HG02642 (cell line): Measurements from ENCODE around the gene TBC1D1.

Source experiments
- ATAC-seq: cut with Tn5 transposase; IDR thresholded peaks from one replicate; pipeline ENCODE4 v1.9.1; 2021; ENCODE audit warnings: mild to moderate bottlenecking; ENCODE audit not compliant: unreplicated experiment, poor library complexity

Gene TBC1D1, protein sequence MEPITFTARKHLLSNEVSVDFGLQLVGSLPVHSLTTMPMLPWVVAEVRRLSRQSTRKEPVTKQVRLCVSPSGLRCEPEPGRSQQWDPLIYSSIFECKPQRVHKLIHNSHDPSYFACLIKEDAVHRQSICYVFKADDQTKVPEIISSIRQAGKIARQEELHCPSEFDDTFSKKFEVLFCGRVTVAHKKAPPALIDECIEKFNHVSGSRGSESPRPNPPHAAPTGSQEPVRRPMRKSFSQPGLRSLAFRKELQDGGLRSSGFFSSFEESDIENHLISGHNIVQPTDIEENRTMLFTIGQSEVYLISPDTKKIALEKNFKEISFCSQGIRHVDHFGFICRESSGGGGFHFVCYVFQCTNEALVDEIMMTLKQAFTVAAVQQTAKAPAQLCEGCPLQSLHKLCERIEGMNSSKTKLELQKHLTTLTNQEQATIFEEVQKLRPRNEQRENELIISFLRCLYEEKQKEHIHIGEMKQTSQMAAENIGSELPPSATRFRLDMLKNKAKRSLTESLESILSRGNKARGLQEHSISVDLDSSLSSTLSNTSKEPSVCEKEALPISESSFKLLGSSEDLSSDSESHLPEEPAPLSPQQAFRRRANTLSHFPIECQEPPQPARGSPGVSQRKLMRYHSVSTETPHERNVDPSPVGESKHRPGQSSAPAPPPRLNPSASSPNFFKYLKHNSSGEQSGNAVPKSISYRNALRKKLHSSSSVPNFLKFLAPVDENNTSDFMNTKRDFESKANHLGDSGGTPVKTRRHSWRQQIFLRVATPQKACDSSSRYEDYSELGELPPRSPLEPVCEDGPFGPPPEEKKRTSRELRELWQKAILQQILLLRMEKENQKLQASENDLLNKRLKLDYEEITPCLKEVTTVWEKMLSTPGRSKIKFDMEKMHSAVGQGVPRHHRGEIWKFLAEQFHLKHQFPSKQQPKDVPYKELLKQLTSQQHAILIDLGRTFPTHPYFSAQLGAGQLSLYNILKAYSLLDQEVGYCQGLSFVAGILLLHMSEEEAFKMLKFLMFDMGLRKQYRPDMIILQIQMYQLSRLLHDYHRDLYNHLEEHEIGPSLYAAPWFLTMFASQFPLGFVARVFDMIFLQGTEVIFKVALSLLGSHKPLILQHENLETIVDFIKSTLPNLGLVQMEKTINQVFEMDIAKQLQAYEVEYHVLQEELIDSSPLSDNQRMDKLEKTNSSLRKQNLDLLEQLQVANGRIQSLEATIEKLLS (N-terminal part only)

DNA sequence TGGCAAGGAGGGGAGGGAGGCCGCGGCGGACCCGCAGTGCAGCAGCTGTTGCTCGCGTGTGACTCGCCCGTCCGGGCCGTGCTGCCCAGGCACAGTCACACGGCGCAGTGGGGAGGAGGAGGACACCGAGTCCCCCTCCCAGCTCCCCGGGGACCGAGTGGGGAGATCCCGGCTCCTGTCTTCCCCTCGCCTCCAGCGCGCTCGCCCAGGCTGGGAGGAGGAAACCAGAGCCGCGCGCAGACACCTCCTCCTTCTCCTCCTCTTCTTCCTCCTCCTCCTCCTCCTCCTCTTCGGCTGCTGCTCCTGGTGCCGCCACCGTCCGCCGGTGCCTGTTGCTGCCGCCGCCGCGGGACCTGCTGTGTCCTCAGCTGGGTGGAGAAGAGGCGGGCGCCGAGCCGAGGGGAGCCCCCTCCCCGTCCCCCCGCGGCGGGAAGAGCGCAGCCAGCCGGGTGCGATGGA, at the start of gene TBC1D1:
Gene TBC1D1 (plus strand): TSS at position 284 of the 459 bp plus-strand sequence. CDS start 11,012 bp downstream, outside the sequence.
- ATAC-seq = peak; percentile 45

DNA sequence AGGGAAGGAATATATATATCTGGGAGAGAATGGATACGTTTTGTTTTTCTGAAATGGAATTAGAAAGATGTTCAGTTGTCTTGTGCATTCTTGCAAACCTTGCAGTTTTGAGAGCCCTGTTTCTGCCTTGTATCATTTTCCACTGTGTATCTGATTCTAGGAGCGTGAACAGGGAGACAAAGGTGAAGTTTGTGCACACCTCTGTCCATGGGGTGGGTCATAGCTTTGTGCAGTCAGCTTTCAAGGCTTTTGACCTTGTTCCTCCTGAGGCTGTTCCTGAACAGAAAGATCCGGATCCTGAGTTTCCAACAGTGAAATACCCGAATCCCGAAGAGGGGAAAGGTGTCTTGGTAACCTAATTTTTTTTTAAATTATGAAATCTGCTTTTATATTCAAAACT, 46.7 kb upstream of the TBC1D1 start:
- no peak for ATAC-seq

DNA sequence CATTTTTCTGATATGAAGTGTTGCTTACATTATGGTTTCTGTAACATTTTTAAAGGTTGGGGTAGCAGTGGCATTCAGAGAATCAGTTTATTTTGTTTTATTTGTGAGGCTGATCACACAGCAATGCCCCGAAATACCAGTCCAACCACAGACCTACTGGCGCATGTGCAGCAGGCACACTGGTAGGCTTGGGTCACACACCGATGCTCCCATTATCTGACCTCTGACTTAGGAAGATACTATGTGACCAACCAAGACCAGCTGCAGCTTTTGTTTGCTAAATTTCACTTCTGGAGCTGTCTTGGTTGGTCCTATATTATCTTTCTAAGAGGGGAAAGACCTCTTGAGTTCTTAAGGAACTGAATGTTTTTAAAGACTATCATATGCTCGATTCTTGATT, 45.7 kb upstream of the TBC1D1 start:
- ATAC-seq = no peak

DNA sequence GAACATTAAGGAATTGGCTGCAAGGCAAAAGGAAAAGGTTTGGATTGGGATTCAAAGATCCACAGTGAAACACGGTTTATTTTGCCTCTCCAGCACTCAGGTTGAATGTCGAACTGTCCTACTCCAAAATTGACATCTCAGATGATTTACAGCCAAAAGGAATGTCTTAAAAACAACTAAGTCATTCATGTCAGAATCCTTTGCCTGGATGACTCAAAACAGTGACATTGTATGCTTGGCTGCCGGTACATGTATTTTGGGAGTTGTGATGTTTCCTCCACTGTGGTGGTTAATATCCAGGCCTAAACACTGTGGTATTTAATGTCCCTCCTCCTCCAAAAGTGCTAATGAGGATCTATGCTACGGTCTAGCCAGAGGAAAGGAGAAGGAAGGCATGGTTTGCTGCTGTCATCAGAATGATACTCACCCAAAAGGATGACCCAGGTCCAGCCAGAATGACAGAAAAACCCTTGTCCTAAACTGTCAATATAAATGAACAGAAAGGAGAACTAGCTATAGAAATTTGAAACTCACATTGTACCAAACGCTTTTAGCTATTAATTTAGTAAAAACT, 43.5 kb upstream of the TBC1D1 start:
- no peak for ATAC-seq

DNA sequence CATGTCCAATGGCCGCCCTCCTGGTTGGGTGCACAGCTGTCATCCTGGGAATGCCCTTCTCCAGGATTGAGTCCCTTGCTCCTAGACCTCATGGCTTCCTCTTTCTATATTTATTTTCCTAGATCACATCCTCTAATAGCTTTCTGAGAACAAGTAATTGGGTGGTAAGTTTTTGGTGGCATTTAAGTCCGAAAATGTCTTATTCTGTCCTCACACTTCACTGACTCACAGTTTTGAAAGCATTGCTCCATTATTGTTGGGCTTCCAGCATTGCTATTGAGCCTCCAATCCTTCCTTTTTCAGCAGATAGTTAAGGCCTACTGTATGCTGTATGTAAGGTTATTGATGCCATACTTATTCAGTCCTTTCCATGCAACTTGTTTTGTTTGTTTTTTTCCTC, 38.5 kb upstream of the TBC1D1 start:
- ATAC-seq = no peak

DNA sequence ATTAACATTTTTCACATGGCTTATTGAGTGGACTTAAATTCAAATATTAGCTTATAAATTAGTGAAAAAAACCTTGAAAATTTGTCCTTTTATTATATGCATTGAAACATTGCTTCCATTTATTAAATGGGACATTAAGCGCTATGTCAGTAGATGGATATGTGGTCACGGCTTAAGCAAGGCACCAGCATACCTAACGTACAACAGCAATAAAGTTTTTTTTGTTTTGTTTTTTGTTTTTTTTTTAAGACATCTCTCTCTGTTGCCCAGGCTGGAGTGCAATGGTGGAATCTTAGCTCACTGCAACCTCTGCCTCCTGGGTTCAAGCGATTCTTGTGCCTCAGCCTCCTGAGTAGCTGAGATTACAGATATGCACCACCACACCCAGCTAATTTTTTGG, 32.8 kb upstream of the TBC1D1 start:
- ATAC-seq = no peak

DNA sequence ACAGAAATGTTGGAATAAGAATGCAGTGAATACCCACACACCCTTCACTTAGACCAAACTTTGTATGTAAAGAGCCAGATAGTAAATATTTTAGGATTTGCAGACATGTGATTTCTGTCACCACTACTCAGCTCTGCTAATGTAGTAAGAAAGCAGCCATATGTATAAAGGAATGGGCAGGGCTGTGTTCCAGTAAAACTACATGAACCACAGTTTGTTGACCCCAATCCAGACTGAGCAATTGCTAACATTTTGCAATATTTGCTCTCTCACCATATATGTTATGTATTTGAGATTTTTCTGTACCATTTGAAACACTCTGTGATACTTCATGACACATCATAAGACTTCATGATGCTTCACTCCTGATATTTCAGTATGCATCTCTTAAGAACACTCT, 32.0 kb upstream of the TBC1D1 start:
- ATAC-seq = no peak

DNA sequence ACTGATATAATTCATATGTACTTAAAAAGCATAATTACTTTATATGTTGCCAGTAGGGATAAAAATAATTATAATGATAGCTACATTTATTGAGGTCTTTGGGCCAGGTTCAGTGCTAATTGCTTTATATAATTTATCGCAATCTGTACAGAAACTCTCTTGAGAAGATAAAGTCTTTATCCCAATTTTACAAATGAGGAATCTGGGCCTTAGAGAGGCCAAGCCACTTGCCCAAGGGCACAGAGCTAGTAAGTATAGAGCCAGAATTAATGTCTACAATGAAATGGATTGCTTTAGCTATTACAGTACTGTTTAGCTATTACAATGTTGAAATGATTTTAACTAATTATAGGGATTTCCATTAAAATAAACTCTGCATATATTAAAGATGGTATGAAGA, 30.6 kb upstream of the TBC1D1 start:
- ATAC-seq = no peak

DNA sequence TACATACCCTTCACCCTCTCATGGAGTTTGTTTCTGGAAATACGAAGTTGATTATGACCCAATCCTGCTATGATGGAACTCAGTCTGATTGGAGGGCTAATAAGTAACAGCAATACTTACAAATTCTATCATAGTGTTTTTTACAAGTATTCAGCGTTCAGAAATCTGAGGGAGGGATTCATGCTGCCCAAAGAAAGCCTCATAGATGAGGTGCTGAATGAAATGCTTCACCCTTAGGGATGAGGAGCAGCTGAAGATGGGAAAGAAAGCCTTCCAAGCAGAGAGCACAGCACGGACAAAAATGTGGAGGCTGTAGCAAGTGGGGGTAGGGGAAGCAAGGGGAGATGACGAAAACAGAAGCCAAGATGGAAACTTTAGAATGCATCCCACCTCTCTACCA, 27.9 kb upstream of the TBC1D1 start:
- no peak for ATAC-seq

DNA sequence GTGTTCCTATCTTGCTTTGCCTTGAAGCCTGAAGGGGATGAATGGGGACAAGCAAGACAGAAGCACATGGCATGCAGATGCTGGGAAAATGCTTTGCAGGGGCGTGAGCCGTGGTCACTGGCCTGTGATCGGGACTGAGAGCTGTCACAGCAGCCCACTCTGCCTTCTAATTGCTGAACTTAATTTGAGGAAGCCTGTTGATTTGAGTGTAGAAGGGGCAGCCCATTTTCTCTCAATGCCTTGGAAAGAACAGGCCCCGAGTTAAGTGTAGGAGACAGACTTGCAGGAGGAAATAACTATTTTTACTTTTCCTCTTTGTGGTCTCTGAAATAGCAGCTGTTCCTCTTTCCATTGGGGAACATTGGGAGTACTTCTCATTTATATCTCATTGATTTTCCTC, 26.1 kb upstream of the TBC1D1 start:
- no peak for ATAC-seq

DNA sequence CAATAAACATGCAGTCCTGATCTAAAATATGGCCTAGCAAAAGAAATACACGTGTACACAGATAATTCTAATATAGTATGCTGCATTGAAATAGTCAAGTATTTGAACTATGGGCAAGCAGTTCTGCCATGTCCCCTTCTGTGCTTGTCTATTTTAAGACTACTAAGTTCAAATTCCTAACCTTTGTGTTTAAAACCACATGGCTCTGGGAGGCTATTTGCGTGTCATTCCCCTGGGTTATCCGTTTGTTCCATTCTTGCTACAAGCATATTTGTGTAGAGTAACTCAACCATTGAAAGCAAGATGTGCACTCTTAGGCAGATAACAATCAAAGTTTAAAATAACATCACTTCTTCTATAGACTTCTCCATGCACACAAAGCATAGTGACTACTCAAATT, 25.4 kb upstream of the TBC1D1 start:
- no peak for ATAC-seq

DNA sequence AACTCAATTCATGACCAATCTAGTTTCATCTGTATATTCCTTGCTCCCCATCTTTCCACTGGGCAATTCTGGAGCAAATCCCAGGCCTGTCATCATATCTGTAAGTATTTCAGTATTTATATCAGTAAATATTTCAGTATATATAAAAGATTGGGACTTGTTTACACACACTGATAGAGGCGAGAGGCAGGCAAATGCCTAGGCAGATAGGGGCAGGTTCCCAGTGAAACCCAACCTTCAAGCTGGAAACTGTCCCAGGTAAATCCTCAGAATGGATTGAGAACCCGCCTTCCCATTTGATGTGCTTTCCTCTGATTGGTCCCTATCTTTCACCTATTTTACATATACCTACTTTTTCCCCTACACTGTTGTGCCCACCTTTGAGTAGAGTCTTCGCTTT, 23.8 kb upstream of the TBC1D1 start:
- no peak for ATAC-seq

DNA sequence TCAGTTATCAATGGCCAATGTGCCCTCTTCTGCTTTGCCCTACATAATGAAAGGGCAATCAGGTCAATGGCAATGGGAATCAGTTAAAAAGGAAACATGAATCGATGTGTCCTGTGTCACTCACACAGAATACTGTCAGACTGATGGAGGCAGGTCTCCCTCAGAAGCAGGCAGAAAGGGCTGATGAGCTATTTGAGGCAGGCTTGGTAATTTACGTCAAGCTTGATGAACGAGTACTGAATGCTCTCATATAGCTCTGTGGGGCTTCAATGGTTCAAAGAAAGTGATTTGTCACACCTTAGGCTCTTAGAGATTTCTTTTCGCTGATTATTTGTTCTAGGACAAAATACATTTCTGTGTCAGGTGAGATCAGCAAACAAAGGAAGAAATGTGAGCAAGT, 22.6 kb upstream of the TBC1D1 start:
- ATAC-seq = no peak

DNA sequence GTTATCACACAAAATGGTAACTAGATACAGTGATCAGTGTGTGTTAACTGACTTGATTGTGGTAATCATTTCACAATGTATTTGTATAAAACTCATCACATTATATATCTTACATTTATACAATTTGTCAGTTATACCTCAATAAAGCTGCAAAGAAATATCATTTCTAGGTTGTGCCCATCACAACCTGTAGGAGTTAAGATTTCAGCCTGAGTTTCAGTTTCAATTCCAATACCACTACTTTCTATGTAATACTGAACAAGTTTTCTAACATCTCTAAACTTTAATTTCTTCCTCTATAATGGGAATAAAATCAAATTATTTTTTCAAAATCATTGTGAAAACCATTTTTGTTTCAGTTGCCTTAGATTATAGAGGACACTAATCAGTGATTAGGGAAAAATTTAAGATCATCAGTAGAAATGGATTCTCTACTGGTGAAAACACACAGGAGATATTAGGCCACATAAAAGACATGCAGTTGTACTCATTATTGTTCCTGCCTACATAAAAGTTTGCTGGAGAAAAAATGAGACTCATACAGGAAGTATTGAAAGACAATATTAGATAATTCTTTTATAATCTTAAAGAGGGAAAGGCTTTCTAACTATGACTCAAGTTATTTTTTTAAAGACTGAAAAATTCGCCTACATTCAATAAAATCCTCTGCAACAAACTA, 18.4 kb upstream of the TBC1D1 start:
- ATAC-seq = no peak

DNA sequence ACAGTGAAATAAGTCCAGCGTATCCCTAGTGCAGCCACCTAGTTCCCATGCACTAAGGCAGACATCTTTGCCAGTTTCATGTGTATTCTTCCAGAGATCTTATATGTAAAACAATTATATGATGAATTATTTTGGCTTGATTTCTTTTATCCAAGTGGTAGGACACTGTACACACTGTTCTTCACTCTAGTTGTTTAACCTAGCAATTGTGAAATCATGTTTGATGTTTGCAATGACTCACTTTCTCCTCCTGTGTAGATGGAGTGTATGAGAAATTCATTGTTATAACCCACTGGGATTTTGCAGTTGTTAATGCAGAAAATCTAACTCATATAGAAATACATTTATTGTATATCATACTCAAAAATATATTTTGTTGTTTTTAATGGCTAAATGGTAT, 17.5 kb upstream of the TBC1D1 start:
- ATAC-seq = no peak

DNA sequence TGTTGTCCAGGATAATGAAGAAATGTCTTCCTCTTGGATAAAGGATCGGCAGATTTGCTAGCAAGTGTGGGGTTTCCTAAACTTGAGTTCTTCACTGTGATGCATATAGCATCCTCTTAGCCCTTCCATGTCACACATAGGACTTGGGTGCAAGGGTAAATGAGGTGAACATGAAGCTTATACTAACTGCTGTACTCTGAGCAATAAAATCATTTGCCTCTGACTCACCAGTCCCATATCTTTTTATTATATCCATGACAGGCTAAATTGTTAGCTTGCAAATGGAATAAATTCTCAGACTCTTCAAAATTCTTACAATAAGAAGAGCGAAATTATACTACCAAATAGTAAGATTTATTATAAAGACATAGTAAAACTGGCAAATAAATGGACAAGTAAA, 14.7 kb upstream of the TBC1D1 start:
- no peak for ATAC-seq

DNA sequence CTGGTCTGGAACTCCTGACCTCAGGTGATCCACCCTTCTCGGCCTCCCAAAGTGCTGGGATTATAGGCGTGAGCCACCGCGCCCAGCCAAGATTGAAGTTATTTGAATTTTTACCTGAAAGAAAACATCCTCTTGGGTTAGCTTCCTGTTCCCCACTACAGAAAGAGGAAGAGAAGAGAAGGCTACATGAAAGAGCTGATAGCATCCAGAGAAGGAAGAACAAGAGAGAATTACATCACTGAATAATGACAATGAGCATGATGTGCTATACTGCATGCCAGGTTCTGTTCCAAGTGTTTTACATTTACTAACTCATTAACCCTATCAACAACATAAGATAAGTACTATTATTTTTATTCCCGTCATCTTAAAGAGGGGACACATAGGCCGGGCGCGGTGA, 11.5 kb upstream of the TBC1D1 start:
- no peak for ATAC-seq

DNA sequence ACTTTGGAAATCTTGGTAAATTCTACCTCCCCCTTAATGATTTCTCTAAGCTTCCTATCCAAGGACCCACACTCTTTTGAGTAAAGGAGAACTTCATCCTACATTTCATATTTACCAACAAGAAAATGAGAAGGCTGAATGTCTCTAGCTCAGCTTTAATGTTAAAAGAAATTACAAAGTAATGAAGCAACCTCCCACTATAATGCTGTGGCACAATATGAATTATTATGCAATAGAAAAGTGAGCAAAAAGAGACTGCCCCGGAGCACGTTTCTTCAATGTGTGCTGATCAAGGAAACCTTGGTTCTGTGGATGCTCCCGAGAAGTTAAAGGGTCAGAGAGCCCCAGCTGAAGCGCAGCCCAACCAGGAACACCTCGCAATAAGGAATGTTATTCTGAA, 9.1 kb upstream of the TBC1D1 start:
- no peak for ATAC-seq

DNA sequence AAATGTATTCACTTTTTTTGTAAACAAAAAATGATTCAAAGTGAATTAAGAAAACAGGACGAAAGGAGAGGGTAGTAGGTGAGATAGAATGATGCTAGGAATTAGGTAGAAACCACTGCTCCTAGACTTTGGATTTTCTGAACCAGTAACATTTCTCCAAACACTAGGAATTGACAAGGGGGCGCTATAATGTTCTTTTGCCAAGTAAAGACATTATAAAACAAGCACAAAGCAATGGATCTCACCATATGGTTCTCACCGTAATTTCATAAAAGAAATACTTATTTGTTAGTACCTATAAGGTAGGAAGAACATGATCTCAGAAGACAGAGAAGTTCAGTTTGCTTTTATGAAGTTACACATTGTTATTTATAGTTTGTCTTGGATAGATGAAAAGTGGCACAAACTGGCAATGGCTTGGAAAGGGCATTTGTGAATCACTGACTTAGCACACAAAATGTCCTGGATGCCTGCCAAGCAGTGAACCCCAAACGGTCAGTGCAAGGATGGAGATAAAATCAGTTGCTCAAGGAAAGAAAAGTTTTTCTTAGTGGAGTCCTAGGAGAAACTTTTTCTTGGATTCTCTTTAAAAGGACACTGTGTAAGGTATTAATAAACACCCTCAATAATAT, 8.1 kb upstream of the TBC1D1 start:
- ATAC-seq = no peak
